ENCODE results near the gene TERB1.

Gene TERB1, protein sequence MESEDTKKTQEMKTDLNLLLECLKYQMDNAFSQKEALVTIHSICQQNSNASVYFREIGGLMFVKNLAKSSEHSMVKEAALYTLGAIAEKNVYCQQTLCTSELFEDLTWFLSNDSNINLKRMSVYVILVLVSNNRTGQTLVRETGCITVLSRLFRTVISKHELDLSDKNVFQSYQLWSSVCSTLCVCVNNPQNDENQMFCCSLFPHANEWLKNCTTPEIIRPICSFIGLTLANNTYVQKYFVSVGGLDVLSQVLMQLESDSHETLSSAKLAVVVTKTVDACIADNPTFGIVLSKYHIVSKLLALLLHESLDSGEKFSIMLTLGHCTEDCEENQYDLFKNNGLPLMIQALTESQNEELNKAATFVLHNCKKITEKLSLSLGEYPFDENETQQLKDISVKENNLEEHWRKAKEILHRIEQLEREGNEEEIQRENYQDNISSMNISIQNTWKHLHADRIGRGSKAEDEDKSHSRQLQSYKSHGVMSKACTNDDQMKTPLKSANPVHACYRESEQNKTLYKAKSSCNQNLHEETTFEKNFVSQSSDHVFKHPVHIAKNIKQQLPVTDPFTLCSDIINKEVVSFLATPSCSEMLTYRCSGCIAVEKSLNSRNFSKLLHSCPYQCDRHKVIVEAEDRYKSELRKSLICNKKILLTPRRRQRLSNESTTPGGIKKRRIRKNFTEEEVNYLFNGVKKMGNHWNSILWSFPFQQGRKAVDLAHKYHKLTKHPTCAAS

DNA sequence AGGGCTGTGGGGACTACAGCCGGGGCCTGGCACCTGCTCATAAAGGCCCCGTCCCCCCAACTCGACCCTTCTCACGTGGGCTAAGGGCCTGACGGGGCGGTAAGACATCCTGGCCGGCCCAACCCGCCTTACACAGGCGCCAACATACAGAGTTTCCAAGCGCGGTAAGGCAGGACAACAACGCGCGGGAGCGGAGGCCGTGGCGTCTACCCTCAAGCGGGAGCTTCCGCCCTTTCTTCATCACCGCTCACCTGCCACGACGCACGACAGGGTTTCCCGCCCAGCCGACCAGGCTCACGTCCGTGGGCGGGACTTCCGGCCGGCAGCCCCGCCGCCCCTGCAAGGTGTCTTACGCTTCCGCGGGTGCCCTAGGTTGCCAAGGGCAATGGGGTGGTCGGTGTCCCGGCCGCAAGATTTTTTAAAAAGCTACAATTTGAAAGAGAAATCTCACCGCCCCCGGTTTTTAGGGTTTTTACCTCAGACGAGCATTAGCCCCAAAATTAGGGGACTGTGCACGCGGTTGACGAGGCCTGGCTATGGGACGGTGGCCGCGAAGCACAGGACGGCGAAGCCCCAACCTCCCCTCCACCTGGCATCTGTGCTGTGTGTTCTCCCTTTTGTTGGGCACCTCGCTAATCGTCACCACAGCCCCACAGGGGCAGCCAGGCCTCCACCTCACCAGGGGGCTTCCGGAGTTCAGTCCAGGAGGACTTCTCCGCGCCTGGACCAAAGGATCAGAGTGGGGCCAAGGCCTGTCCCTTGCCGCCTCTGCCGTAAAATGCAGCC, at the start of gene TERB1:
TSS of gene TERB1 (minus strand) at position 265 of the 786 bp plus-strand sequence. CDS start 4,786 bp downstream, outside the sequence.
- FAIRE-seq (no peak), DNase-seq (ENCODE audit: insufficient read length, low spot score) (no peak)
- TF ChIP-seq, protein P1, sequence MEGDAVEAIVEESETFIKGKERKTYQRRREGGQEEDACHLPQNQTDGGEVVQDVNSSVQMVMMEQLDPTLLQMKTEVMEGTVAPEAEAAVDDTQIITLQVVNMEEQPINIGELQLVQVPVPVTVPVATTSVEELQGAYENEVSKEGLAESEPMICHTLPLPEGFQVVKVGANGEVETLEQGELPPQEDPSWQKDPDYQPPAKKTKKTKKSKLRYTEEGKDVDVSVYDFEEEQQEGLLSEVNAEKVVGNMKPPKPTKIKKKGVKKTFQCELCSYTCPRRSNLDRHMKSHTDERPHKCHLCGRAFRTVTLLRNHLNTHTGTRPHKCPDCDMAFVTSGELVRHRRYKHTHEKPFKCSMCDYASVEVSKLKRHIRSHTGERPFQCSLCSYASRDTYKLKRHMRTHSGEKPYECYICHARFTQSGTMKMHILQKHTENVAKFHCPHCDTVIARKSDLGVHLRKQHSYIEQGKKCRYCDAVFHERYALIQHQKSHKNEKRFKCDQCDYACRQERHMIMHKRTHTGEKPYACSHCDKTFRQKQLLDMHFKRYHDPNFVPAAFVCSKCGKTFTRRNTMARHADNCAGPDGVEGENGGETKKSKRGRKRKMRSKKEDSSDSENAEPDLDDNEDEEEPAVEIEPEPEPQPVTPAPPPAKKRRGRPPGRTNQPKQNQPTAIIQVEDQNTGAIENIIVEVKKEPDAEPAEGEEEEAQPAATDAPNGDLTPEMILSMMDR (IDR thresholded peaks at IDR 0.05; ENCODE audit: insufficient read depth, missing control alignments), result no peak

DNA sequence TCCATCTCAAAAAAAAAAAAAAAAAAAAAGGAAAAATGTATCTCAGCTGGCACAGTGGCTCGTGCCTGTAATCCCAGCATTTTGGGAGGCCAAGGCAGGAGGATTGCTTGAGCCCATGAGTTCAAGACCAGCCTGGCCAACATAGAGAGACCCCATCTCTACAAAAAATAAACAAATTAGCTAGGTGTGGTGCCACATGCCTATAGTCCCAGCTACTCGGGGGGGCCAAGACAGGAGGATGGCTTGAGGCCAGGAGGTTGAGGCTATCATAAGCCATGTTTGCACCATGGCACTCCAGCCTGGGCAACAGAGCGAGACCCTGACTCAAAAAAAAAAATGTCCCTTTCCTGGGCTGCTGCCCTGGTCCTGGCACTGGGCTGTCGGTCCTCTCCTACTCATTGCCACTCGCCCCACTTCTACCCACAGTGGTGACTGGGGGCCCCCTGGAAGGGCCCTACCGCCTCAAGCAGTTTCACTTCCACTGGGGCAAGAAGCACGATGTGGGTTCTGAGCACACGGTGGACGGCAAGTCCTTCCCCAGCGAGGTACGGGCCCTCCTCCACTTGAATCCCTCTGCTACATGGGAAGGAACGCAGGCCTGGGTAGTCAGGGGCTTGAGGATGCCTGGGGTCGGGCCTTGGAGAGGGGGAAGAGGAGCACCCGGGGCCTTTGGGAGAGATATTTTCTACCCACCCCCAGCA, 48.9 kb upstream of the TERB1 start:
- no peak for DNase-seq (ENCODE audit: insufficient read length, low spot score)
- TF ChIP-seq, protein P1 (IDR thresholded peaks at IDR 0.05; ENCODE audit: insufficient read depth, missing control alignments), result no peak
- FAIRE-seq, result no peak

DNA sequence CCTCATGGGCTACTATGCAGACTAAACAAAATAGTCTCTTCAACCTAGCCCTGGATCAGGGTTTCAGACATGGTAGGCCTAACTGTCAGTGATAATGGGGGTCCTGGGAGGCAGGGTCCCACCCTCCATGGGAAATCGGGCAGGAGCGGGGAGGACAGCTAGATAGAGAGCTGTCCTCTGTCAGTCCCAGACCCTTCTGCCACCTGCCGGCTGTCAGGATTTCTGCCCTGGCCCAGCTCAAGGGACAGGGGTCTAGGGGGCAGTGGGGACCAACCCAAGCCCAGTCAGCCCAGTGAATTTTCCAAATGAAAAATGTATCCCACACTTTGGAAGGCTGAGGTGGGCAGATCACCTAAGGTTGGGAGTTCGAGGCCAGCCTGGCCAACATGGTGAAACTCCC, 48.2 kb upstream of the TERB1 start:
- TF ChIP-seq, protein P1 (IDR thresholded peaks at IDR 0.05; ENCODE audit: insufficient read depth, missing control alignments), result no peak
- no peak for DNase-seq (ENCODE audit: insufficient read length, low spot score)
- FAIRE-seq, result no peak

DNA sequence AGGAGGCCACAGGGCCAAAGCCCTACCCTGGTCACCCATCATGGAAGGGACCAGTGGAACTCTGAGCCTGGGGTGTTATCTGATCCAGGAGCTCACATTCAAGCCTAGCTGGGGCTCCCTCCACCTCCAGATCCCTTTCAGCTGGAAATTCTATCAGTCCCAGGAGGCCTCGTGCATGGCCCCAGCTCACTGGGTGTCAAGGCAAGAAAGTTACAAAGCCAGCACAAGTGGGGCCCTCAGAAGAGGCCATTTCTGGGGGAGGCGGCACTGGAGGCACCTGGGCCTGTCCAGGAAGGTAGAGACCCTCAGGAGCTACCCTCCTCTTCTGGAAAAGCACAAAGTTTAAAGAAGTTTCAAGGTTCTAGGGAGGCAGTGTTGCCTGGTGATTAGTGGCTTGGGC, 47.6 kb upstream of the TERB1 start:
- no peak for FAIRE-seq
- TF ChIP-seq, protein P1 (IDR thresholded peaks at IDR 0.05; ENCODE audit: insufficient read depth, missing control alignments), result no peak
- no peak for DNase-seq (ENCODE audit: insufficient read length, low spot score)

DNA sequence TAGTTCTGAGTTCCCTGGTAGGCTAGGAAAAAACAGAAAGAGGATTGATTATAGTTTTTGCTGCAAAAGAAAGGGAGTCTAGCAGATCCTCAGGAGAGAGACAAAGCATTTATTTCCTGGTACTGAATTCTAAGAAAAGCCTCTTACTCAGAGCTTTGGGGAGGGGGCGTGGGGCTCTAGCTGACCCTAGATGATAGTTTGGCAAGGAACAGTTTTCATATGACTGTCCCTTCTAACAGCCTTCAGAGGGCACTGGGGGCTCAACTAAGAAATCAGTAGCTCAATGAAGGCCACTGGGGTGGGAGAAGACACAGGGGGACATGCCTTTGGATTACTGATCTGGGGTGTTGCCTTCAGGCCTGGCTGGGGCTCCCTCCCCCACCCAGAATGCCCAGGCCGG, 46.8 kb upstream of the TERB1 start:
- TF ChIP-seq, protein P1 (IDR thresholded peaks at IDR 0.05; ENCODE audit: insufficient read depth, missing control alignments), result no peak
- DNase-seq (ENCODE audit: insufficient read length, low spot score) (no peak), FAIRE-seq (no peak)

DNA sequence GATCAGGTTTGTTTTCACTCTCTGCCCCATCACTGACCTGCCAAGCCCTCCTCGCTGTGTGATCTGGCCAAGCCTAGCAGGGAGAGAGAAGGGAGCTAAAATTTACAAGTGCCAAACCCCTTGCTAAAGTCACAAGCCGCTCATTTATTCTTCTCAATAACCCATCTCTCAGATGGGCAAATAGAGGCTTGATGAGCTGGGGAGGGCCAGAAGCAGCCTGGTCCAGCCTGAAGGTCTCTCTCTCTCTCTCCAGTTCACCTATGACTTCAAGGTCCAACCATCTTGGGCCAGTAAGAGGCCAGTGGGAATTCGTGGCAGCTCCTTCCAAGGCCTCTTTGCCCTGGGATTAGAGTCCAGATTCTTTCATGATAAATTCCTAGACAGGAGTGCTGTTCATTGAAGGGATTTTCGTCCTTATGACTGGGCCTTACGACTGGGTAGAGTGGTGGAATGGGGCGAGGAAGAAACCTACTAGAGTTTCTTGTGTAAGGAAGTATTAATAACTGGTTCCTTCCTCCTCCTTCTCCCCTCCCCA, 46.2 kb upstream of the TERB1 start:
- DNase-seq (ENCODE audit: insufficient read length, low spot score), result no peak
- TF ChIP-seq, protein P1 (IDR thresholded peaks at IDR 0.05; ENCODE audit: insufficient read depth, missing control alignments), result no peak
- FAIRE-seq, result no peak

Data from D721Med (cell line).